ENCODE data around the gene RPL3.

DNA sequence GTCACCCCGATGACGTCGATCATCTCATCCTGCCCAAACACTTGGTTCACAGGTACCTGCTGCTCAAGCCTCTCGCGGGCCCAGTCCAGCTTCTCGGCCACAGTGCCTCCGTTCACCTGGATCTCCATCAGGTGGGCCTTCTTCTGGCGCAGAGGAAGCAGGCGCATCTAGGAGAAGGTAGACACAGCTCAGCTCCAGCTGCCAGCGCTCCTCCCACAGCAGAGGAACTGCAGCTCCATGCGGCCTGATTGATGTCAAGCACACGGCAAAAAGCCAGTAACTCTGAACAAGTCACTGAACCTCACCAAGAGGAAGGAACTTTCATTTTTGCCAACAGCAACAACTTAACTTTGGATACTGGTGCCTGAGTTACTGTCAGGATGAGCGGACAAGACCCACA, 4.0 kb downstream of the RPL3 start:
- TF ChIP-seq EZH2 (IDR thresholded peaks at IDR 0.05; ENCODE audit: borderline replicate concordance, low read depth, low read length, poor library complexity, severe bottlenecking): no peak
- TF ChIP-seq, protein P1, sequence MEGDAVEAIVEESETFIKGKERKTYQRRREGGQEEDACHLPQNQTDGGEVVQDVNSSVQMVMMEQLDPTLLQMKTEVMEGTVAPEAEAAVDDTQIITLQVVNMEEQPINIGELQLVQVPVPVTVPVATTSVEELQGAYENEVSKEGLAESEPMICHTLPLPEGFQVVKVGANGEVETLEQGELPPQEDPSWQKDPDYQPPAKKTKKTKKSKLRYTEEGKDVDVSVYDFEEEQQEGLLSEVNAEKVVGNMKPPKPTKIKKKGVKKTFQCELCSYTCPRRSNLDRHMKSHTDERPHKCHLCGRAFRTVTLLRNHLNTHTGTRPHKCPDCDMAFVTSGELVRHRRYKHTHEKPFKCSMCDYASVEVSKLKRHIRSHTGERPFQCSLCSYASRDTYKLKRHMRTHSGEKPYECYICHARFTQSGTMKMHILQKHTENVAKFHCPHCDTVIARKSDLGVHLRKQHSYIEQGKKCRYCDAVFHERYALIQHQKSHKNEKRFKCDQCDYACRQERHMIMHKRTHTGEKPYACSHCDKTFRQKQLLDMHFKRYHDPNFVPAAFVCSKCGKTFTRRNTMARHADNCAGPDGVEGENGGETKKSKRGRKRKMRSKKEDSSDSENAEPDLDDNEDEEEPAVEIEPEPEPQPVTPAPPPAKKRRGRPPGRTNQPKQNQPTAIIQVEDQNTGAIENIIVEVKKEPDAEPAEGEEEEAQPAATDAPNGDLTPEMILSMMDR (conservative IDR thresholded peaks at IDR 0.05; ENCODE audit: low read depth, low read length): no peak

Measured in A673 (cell line).